Activated naive CD4-positive, alpha-beta T cell treated with anti-CD3 and anti-CD28 coated beads, Interleukin-2, amount 50 U/mL, for 24 hours (primary cell): Measurements from ENCODE around the gene MATR3.
"Not testable (repeated sequence)": the region's sequence is repeated elsewhere in the genome, so short reads cannot be mapped to it uniquely, and the experiment has no call there.

Experiments used
- H3K27ac Mint-ChIP-seq: one replicate; pipeline ENCODE4 v1.8.0; 2021; ENCODE audit warnings: mild to moderate bottlenecking, mixed read lengths
- H3K27me3 Mint-ChIP-seq: one replicate; pipeline ENCODE4 v1.8.0; 2021; ENCODE audit warnings: mixed read lengths
- H3K36me3 Mint-ChIP-seq: one replicate; pipeline ENCODE4 v1.8.0; 2021; ENCODE audit warnings: mixed read lengths
- H3K4me1 Mint-ChIP-seq: one replicate; pipeline ENCODE4 v1.8.0; 2021; ENCODE audit warnings: mixed read lengths
- H3K4me3 Mint-ChIP-seq: one replicate; pipeline ENCODE4 v1.8.0; 2021; ENCODE audit warnings: mild to moderate bottlenecking, mixed read lengths
- H3K9me3 Mint-ChIP-seq: one replicate; pipeline ENCODE4 v1.8.0; 2021; ENCODE audit warnings: mixed read lengths

MATR3 gene

GRCh38 chr5:139345442-139345841 lies 51.9 kb downstream of the MATR3 start:
- Mint-ChIP-seq H3K4me1 (peaks cover 60% of the 10 kb centered on the region), H3K27ac (peak overlapping the region; percentile 17), H3K4me3 (peak overlapping the region; percentile 19)

GRCh38 chr5:139347863-139348262 lies 54.3 kb downstream of the MATR3 start:
- not testable (repeated sequence) for H3K27me3 Mint-ChIP-seq, H3K4me3 Mint-ChIP-seq, H3K27ac Mint-ChIP-seq, H3K9me3 Mint-ChIP-seq
- Mint-ChIP-seq H3K36me3 (peaks cover 13% of the 10 kb centered on the region), H3K4me1 (peaks cover 67% of the 10 kb centered on the region)

More at GRCh38 chr5:139345442-139345841, 51.9 kb downstream of the MATR3 start:
- not testable (repeated sequence) for H3K9me3 Mint-ChIP-seq, H3K27me3 Mint-ChIP-seq
- H3K36me3 Mint-ChIP-seq = peaks cover 13% of the 10 kb centered on the region

- peaks cover 61% of the 10 kb centered on the region for H3K4me1 Mint-ChIP-seq
- H3K36me3 Mint-ChIP-seq = peaks cover 9% of the 10 kb centered on the region
- no peaks in the 10 kb centered on the region for H3K27me3 Mint-ChIP-seq
- H3K9me3 Mint-ChIP-seq = peaks cover 5% of the 10 kb centered on the region
- no peak overlapping the region for H3K27ac Mint-ChIP-seq
- no peak overlapping the region for H3K4me3 Mint-ChIP-seq
These were observed 60.6 kb downstream of the MATR3 start for GRCh38 chr5:139354186-139354585.

GRCh38 chr5:139355900-139356299 lies 62.4 kb downstream of the MATR3 start:
- H3K27ac Mint-ChIP-seq, H3K27me3 Mint-ChIP-seq, H3K36me3 Mint-ChIP-seq, H3K4me3 Mint-ChIP-seq, H3K9me3 Mint-ChIP-seq: not testable (repeated sequence)
- peaks cover 57% of the 10 kb centered on the region for H3K4me1 Mint-ChIP-seq

- H3K9me3 Mint-ChIP-seq = peaks cover 5% of the 10 kb centered on the region
- no peak overlapping the region for H3K27ac Mint-ChIP-seq
- peaks cover 48% of the 10 kb centered on the region for H3K4me1 Mint-ChIP-seq
- no peaks in the 10 kb centered on the region for H3K27me3 Mint-ChIP-seq
- no peak overlapping the region for H3K4me3 Mint-ChIP-seq
- H3K36me3 Mint-ChIP-seq = peaks cover 9% of the 10 kb centered on the region
These were observed 64.5 kb downstream of the MATR3 start for GRCh38 chr5:139358064-139358463.

GRCh38 chr5:139360384-139360783 lies 66.8 kb downstream of the MATR3 start:
- no peak overlapping the region for H3K27ac Mint-ChIP-seq
- peaks cover 37% of the 10 kb centered on the region for H3K4me1 Mint-ChIP-seq
- H3K36me3 Mint-ChIP-seq = peaks cover 7% of the 10 kb centered on the region
- no peaks in the 10 kb centered on the region for H3K27me3 Mint-ChIP-seq
- no peak overlapping the region for H3K4me3 Mint-ChIP-seq
- no peaks in the 10 kb centered on the region for H3K9me3 Mint-ChIP-seq

GRCh38 chr5:139361835-139362429 lies 68.4 kb downstream of the MATR3 start:
- Mint-ChIP-seq H3K9me3 (no peaks in the 10 kb centered on the region), H3K4me1 (peaks cover 31% of the 10 kb centered on the region), H3K36me3 (peaks cover 7% of the 10 kb centered on the region), H3K4me3 (no peak overlapping the region), H3K27me3 (no peaks in the 10 kb centered on the region), H3K27ac (no peak overlapping the region)

- Mint-ChIP-seq H3K4me3 (no peak overlapping the region), H3K36me3 (peaks cover 6% of the 10 kb centered on the region), H3K4me1 (peaks cover 16% of the 10 kb centered on the region), H3K27ac (no peak overlapping the region), H3K9me3 (no peaks in the 10 kb centered on the region), H3K27me3 (no peaks in the 10 kb centered on the region)
These were observed 70.4 kb downstream of the MATR3 start for GRCh38 chr5:139363937-139364336.

GRCh38 chr5:139364466-139364865 lies 70.9 kb downstream of the MATR3 start:
- H3K27me3 Mint-ChIP-seq = no peaks in the 10 kb centered on the region
- no peak overlapping the region for H3K27ac Mint-ChIP-seq
- H3K9me3 Mint-ChIP-seq = no peaks in the 10 kb centered on the region
- peaks cover 6% of the 10 kb centered on the region for H3K36me3 Mint-ChIP-seq
- peaks cover 15% of the 10 kb centered on the region for H3K4me1 Mint-ChIP-seq
- H3K4me3 Mint-ChIP-seq = no peak overlapping the region

- Mint-ChIP-seq H3K9me3 (no peaks in the 10 kb centered on the region), H3K36me3 (peaks cover 7% of the 10 kb centered on the region), H3K4me1 (no peaks in the 10 kb centered on the region), H3K27me3 (no peaks in the 10 kb centered on the region), H3K4me3 (no peak overlapping the region), H3K27ac (peak overlapping the region; percentile 66)
These were observed 75.1 kb downstream of the MATR3 start for GRCh38 chr5:139368613-139369012.

- Mint-ChIP-seq H3K36me3 (peaks cover 5% of the 10 kb centered on the region), H3K9me3 (no peaks in the 10 kb centered on the region), H3K27me3 (no peaks in the 10 kb centered on the region), H3K4me1 (no peaks in the 10 kb centered on the region), H3K4me3 (no peak overlapping the region), H3K27ac (no peak overlapping the region)
These were observed 75.6 kb downstream of the MATR3 start for GRCh38 chr5:139369181-139369580.

GRCh38 chr5:139371482-139372435 lies 78.2 kb downstream of the MATR3 start:
- Mint-ChIP-seq H3K36me3 (peaks cover 3% of the 10 kb centered on the region), H3K27ac (no peak overlapping the region), H3K27me3 (no peaks in the 10 kb centered on the region), H3K9me3 (no peaks in the 10 kb centered on the region), H3K4me3 (no peak overlapping the region), H3K4me1 (no peaks in the 10 kb centered on the region)

GRCh38 chr5:139374909-139375308 lies 81.4 kb downstream of the MATR3 start:
- Mint-ChIP-seq H3K27ac (no peak overlapping the region), H3K27me3 (no peaks in the 10 kb centered on the region), H3K9me3 (no peaks in the 10 kb centered on the region), H3K4me3 (no peak overlapping the region), H3K4me1 (no peaks in the 10 kb centered on the region), H3K36me3 (peaks cover 1% of the 10 kb centered on the region)

GRCh38 chr5:139376364-139376763 lies 82.8 kb downstream of the MATR3 start:
- Mint-ChIP-seq H3K36me3 (peaks cover 1% of the 10 kb centered on the region), H3K9me3 (no peaks in the 10 kb centered on the region), H3K4me1 (no peaks in the 10 kb centered on the region), H3K4me3 (no peak overlapping the region), H3K27me3 (no peaks in the 10 kb centered on the region), H3K27ac (no peak overlapping the region)

- Mint-ChIP-seq H3K27me3 (no peaks in the 10 kb centered on the region), H3K9me3 (no peaks in the 10 kb centered on the region), H3K36me3 (peaks cover 1% of the 10 kb centered on the region), H3K27ac (no peak overlapping the region), H3K4me3 (no peak overlapping the region), H3K4me1 (no peaks in the 10 kb centered on the region)
These were observed 83.7 kb downstream of the MATR3 start for GRCh38 chr5:139377226-139377625.

GRCh38 chr5:139378101-139378825 lies 84.7 kb downstream of the MATR3 start:
- H3K27me3 Mint-ChIP-seq = no peaks in the 10 kb centered on the region
- no peaks in the 10 kb centered on the region for H3K9me3 Mint-ChIP-seq
- H3K4me3 Mint-ChIP-seq = no peak overlapping the region
- no peaks in the 10 kb centered on the region for H3K36me3 Mint-ChIP-seq
- H3K4me1 Mint-ChIP-seq = peaks cover under 1% of the 10 kb centered on the region
- H3K27ac Mint-ChIP-seq = no peak overlapping the region
